ENCODE measurements around the gene RAB36. TPM values are rescaled to one million over a fixed set of nuclear protein-coding genes. Genes with fewer than 3 reads are reported as not detected.

The RAB36 gene
- polyA plus RNA-seq, 1 donor (not counting 4 experiments of a cell fraction or from before 2014, with no cell fraction given) = 1.9 TPM

- no peak overlapping the region for H3K4me3 ChIP-seq (ENCODE audit: control insufficient read depth in 2 of 3, extremely low read depth in 1 of 3, insufficient read depth in 2 of 3, low read depth in 1 of 3, low read length in 3 of 3)
- H3K27ac ChIP-seq (ENCODE audit: control insufficient read depth, insufficient read depth, low read length) = no peak overlapping the region
- dilution Hi-C loops (cut with MboI; ENCODE audit: extremely low pct_ligation_motif_present, low sequenced_read_pairs) = no loop called here
- no peaks in the 10 kb centered on the region for H3K9me3 ChIP-seq (ENCODE audit: control insufficient read depth, low read depth, low read length)
- no peaks in the 10 kb centered on the region for H3K4me1 ChIP-seq (ENCODE audit: control insufficient read depth, extremely low read depth, insufficient read depth, low read length)
- no peaks in the 10 kb centered on the region for H3K36me3 ChIP-seq (ENCODE audit: control insufficient read depth in 2 of 2, extremely low read depth in 1 of 2, insufficient read depth in 2 of 2, low read length in 2 of 2)
- no peaks in the 10 kb centered on the region for H3K9me1 ChIP-seq (ENCODE audit: control insufficient read depth, extremely low read depth, insufficient read depth, low read length)
- FAIRE-seq (no peak), DNase-seq (ENCODE audit: low read depth, low spot score) (no peak)
- no peak overlapping the region for H2AFZ ChIP-seq (ENCODE audit: control insufficient read depth, low read length)
- no peaks in the 10 kb centered on the region for H3K27me3 ChIP-seq (ENCODE audit: control insufficient read depth, extremely low read depth, insufficient read depth, low read length)
- TF ChIP-seq EZH2 (IDR thresholded peaks at IDR 0.05; ENCODE audit: low read length) (no peak), CTCF (optimal IDR thresholded peaks at IDR 0.05 in 1 of 3, IDR thresholded peaks at IDR 0.05 in 1 of 3, conservative IDR thresholded peaks at IDR 0.05 in 1 of 3; ENCODE audit: extremely low read depth in 1 of 3, insufficient read depth in 2 of 3, low read length in 3 of 3) (no peak)
- no peaks in the 10 kb centered on the region for H3K79me2 ChIP-seq (ENCODE audit: control insufficient read depth, insufficient read depth, low read length)
- no peak overlapping the region for H3K4me2 ChIP-seq (ENCODE audit: control insufficient read depth, extremely low read depth, insufficient read depth, low read depth, low read length)
- H4K20me1 ChIP-seq (ENCODE audit: control insufficient read depth, extremely low read depth, insufficient read depth, low read length) = no peaks in the 10 kb centered on the region
- H3K9ac ChIP-seq (ENCODE audit: control insufficient read depth, extremely low read depth, insufficient read depth, low read length) = no peak overlapping the region
Measured at GRCh38 chr22:23105304-23105703, 40.0 kb upstream of the RAB36 start.

GRCh38 chr22:23105919-23106318 lies 39.4 kb upstream of the RAB36 start:
- Histone ChIP-seq H2AFZ (ENCODE audit: control insufficient read depth, low read length) (no peak overlapping the region), H3K79me2 (ENCODE audit: control insufficient read depth, insufficient read depth, low read length) (no peaks in the 10 kb centered on the region), H3K27ac (ENCODE audit: control insufficient read depth, insufficient read depth, low read length) (no peak overlapping the region), H4K20me1 (ENCODE audit: control insufficient read depth, extremely low read depth, insufficient read depth, low read length) (no peaks in the 10 kb centered on the region), H3K9ac (ENCODE audit: control insufficient read depth, extremely low read depth, insufficient read depth, low read length) (no peak overlapping the region), H3K9me1 (ENCODE audit: control insufficient read depth, extremely low read depth, insufficient read depth, low read length) (no peaks in the 10 kb centered on the region), H3K9me3 (ENCODE audit: control insufficient read depth, low read depth, low read length) (no peaks in the 10 kb centered on the region), H3K4me3 (ENCODE audit: control insufficient read depth in 2 of 3, extremely low read depth in 1 of 3, insufficient read depth in 2 of 3, low read depth in 1 of 3, low read length in 3 of 3) (no peak overlapping the region), H3K4me2 (ENCODE audit: control insufficient read depth, extremely low read depth, insufficient read depth, low read depth, low read length) (no peak overlapping the region), H3K4me1 (ENCODE audit: control insufficient read depth, extremely low read depth, insufficient read depth, low read length) (no peaks in the 10 kb centered on the region), H3K36me3 (ENCODE audit: control insufficient read depth in 2 of 2, extremely low read depth in 1 of 2, insufficient read depth in 2 of 2, low read length in 2 of 2) (no peaks in the 10 kb centered on the region), H3K27me3 (ENCODE audit: control insufficient read depth, extremely low read depth, insufficient read depth, low read length) (no peaks in the 10 kb centered on the region)
- FAIRE-seq (no peak), DNase-seq (ENCODE audit: low read depth, low spot score) (no peak)
- TF ChIP-seq EZH2 (IDR thresholded peaks at IDR 0.05; ENCODE audit: low read length) (no peak), CTCF (optimal IDR thresholded peaks at IDR 0.05 in 1 of 3, IDR thresholded peaks at IDR 0.05 in 1 of 3, conservative IDR thresholded peaks at IDR 0.05 in 1 of 3; ENCODE audit: extremely low read depth in 1 of 3, insufficient read depth in 2 of 3, low read length in 3 of 3) (no peak)
- dilution Hi-C loops (cut with MboI; ENCODE audit: extremely low pct_ligation_motif_present, low sequenced_read_pairs) = no loop called here

Measured in keratinocyte (primary cell).